ENCODE data around the gene IL4.

- TF ChIP-seq CTCF (optimal IDR thresholded peaks at IDR 0.05 in 1 of 3, IDR thresholded peaks at IDR 0.05 in 1 of 3, conservative IDR thresholded peaks at IDR 0.05 in 1 of 3; ENCODE audit: extremely low read depth in 1 of 3, insufficient read depth in 2 of 3, low read length in 3 of 3) (no peak), EZH2 (IDR thresholded peaks at IDR 0.05; ENCODE audit: low read length) (no peak)
These were observed 2.8 kb upstream of the IL4 start for GRCh38 chr5:132671000-132671399.

All from keratinocyte (primary cell).